IMR-90 (cell line): Measurements from ENCODE around the gene LYPD5. TPM values are rescaled to one million over a fixed set of nuclear protein-coding genes. Genes with fewer than 3 reads are reported as not detected.
"Not testable (repeated sequence)": the region's sequence is repeated elsewhere in the genome, so short reads cannot be mapped to it uniquely, and the experiment has no call there.

ENCODE experiments used
- ATAC-seq: fragments of 200-7000 bp; cut with Tn5 transposase; 2 replicates; pipeline ENCODE4 v1.9.1; 2020; ENCODE audit warnings: low read depth, mild to moderate bottlenecking, moderate library complexity
- BruUV-seq: library from RNA; stranded (reverse); fragments of 400-500 nt; replicated peaks from 2 replicates; lab custom pipeline; 2021; lab: Mats Ljungman, UMichigan
- CTCF ChIA-PET: fragments of 300-600 bp; formaldehyde crosslinking; extraction: SDS; loops from one replicate; lab custom pipeline; 2021; ENCODE audit warnings: antibody characterized with exemption; lab: Yijun Ruan, JAX
- POLR2A ChIA-PET: fragments of 300-600 bp; sonication (Branson Sonifier 250); formaldehyde crosslinking; loops from one replicate; lab custom pipeline; 2022; ENCODE audit warnings: antibody characterized with exemption; ENCODE audit not compliant: unreplicated experiment; lab: Charles Lee
- DNase-seq: peaks from one replicate; pipeline ENCODE4 v3.0.0; 2013
- H2AFZ ChIP-seq: replicated peaks from 2 replicates; pipeline ENCODE3; 2013; ENCODE audit warnings: low read length, mild to moderate bottlenecking; ENCODE audit not compliant: poor library complexity
- H2AK5ac ChIP-seq: 2 replicates; pipeline ENCODE4 v1.6.1; 2013; ENCODE audit warnings: low read depth, low read length, inconsistent platforms
- H2AK9ac ChIP-seq: replicated peaks from 2 replicates; pipeline ENCODE3; 2013; ENCODE audit warnings: mild to moderate bottlenecking, low read depth, low read length, moderate library complexity; ENCODE audit not compliant: poor library complexity
- H2BK120ac ChIP-seq: 2 replicates; pipeline ENCODE4 v1.6.1; 2013; ENCODE audit warnings: low read depth, low read length, inconsistent platforms
- H2BK15ac ChIP-seq: 3 replicates; pipeline ENCODE4 v1.6.1; 2013; ENCODE audit warnings: low read depth, low read length, inconsistent platforms
- H2BK20ac ChIP-seq: 2 replicates; pipeline ENCODE4 v1.6.1; 2013; ENCODE audit warnings: low read depth, mild to moderate bottlenecking, inconsistent platforms, low read length, moderate library complexity
- H2BK5ac ChIP-seq: 2 replicates; pipeline ENCODE4 v1.6.1; 2013; ENCODE audit warnings: mild to moderate bottlenecking, low read depth, low read length, inconsistent platforms; ENCODE audit not compliant: poor library complexity, severe bottlenecking
- H3K14ac ChIP-seq: replicated peaks from 2 replicates; pipeline ENCODE4 v1.6.1; 2013; ENCODE audit warnings: low read depth, low read length, inconsistent platforms
- H3K18ac ChIP-seq: 2 replicates; pipeline ENCODE4 v1.6.1; 2013; ENCODE audit warnings: low read depth, low read length, control low read depth
- H3K23ac ChIP-seq: 2 replicates; pipeline ENCODE4 v1.6.1; 2013; ENCODE audit warnings: low read depth, low read length, inconsistent platforms
- H3K27ac ChIP-seq: 2 replicates; pipeline ENCODE4 v1.5.1; 2013; ENCODE audit warnings: mild to moderate bottlenecking, control low read depth, low read length; ENCODE audit not compliant: insufficient read depth
- H3K27me3 ChIP-seq: 2 replicates; pipeline ENCODE4 v1.6.1; 2013; ENCODE audit warnings: low read length; ENCODE audit not compliant: control insufficient read depth, insufficient read depth
- H3K36me3 ChIP-seq: 2 replicates; pipeline ENCODE4 v1.6.1; 2013; ENCODE audit warnings: low read length, mixed read lengths; ENCODE audit not compliant: control insufficient read depth, insufficient read depth
- H3K4ac ChIP-seq: 2 replicates; pipeline ENCODE4 v1.6.1; 2013; ENCODE audit warnings: low read depth, low read length, inconsistent platforms
- H3K4me1 ChIP-seq: 2 replicates; pipeline ENCODE4 v1.6.1; 2013; ENCODE audit warnings: low read length, mixed read lengths; ENCODE audit not compliant: control insufficient read depth, insufficient read depth
- H3K4me2 ChIP-seq: 2 replicates; pipeline ENCODE4 v1.6.1; 2013; ENCODE audit warnings: low read depth, mild to moderate bottlenecking, control low read depth, low read length, moderate library complexity
- H3K4me3 ChIP-seq: 2 replicates; pipeline ENCODE4 v1.5.1; 2013; ENCODE audit warnings: low read depth, mild to moderate bottlenecking, control low read depth, low read length, moderate library complexity; ENCODE audit not compliant: insufficient read depth
- H3K56ac ChIP-seq: 2 replicates; pipeline ENCODE4 v1.6.1; 2013; ENCODE audit warnings: low read length, inconsistent platforms; ENCODE audit not compliant: insufficient read depth; ENCODE audit errors: extremely low read depth
- H3K79me1 ChIP-seq, 2 experiments: 2 replicates each; pipeline ENCODE4 v1.6.1; 2013; ENCODE audit warnings: low read length in 2 of 2, inconsistent platforms in 1 of 2, low read depth in 1 of 2
- H3K9ac ChIP-seq: 2 replicates; pipeline ENCODE4 v1.6.1; 2013; ENCODE audit warnings: low read depth, low read length, control low read depth
- H3K9me1 ChIP-seq: 2 replicates; pipeline ENCODE4 v1.6.1; 2013; ENCODE audit warnings: low read length, inconsistent platforms; ENCODE audit not compliant: insufficient read depth
- H3K9me3 ChIP-seq: 2 replicates; pipeline ENCODE4 v1.6.1; 2013; ENCODE audit warnings: low read length; ENCODE audit not compliant: control insufficient read depth, insufficient read depth
- H4K20me1 ChIP-seq: 2 replicates; pipeline ENCODE4 v1.6.1; 2013; ENCODE audit warnings: low read length, inconsistent platforms; ENCODE audit not compliant: insufficient read depth
- H4K5ac ChIP-seq: 2 replicates; pipeline ENCODE4 v1.6.1; 2013; ENCODE audit warnings: mild to moderate bottlenecking, low read depth, low read length, control low read depth
- H4K8ac ChIP-seq, 2 experiments: 2 replicates each; pipeline ENCODE4 v1.6.1; 2013; ENCODE audit warnings: low read depth in 2 of 2, low read length in 2 of 2, control low read depth in 1 of 2, inconsistent platforms in 1 of 2
- H4K91ac ChIP-seq: 2 replicates; pipeline ENCODE4 v1.6.1; 2013; ENCODE audit warnings: low read depth, low read length, inconsistent platforms; ENCODE audit not compliant: insufficient read depth
- CEBPB ChIP-seq: IDR thresholded peaks from 2 replicates; pipeline ENCODE4 v1.6.1; 2012; ENCODE audit warnings: low read depth, low read length, improper control_type of control experiment
- WGBS, 2 experiments: methylation state at CpG; one replicate each; pipeline versions ENCODE4 v1.1.5 to v1.1.7; 2013; ENCODE audit warnings: missing lambda C conversion rate in 2 of 2; ENCODE audit not compliant: insufficient read length in 1 of 2; ENCODE audit errors: extremely low coverage in 2 of 2; 5-methylcytosine and 5-hydroxymethylcytosine counted together
- dilution Hi-C: fragments of 300-500 bp; cut with HindIII; formaldehyde crosslinking; loops from one replicate; pipeline ENCODE4 v1.14.3; 2018; ENCODE audit warnings: low sequenced_read_pairs; ENCODE audit not compliant: unreplicated experiment
- in situ Hi-C: fragments of 300-500 bp; cut with MboI; formaldehyde crosslinking; loops from 3 replicates; pipeline ENCODE4 v1.14.3; 2019; ENCODE audit warnings: low sequenced_read_pairs, inconsistent platforms, mixed read lengths
- intact Hi-C: fragments of 100-400 bp; cut with micrococcal nuclease; formaldehyde crosslinking; loops from 2 replicates; pipeline ENCODE4 v1.10.0; 2022
- polyA plus RNA-seq, 3 experiments: library from polyadenylated mRNA; depleted of rRNA; stranded (reverse); fragments of >200 nt; gene quantifications; 2 replicates each; pipeline ENCODE4 v1.2.3, GENCODE V29; 2012; ENCODE audit warnings: low replicate concordance in 1 of 3
- total RNA-seq: library from RNA; depleted of rRNA; stranded (reverse); fragments of >200 nt; gene quantifications from 2 replicates; pipeline ENCODE4 v1.2.3, GENCODE V29; 2012

The LYPD5 gene
- total and polyA plus RNA-seq, 2 of the 4 experiments (the other 2 are of a cell fraction) = 0.31 to 0.36 TPM

DNA sequence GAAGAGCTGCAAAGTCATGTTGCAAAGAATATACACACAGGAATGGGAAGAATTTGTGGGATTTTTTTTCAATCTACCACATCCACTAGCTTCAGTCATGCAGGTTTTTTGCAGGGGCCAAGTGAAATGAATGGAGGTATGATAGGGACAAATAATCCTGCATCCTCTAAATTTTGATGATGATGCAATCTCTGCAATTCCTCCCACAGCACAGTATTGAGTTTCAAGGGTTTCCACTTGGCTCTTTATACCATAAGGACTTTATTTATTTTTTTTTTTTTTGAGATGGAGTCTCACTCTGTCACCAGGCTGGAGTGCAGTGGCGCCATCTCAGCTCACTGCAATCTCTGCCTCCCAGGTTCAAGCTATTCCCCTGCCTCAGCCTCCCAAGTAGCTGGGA lies 15.2 kb upstream of the LYPD5 start:
- H2BK120ac ChIP-seq, H3K9me1 ChIP-seq, H4K91ac ChIP-seq, H2AFZ ChIP-seq, H2BK5ac ChIP-seq, in situ Hi-C loops, dilution Hi-C loops, H4K20me1 ChIP-seq, H3K14ac ChIP-seq, CTCF ChIA-PET, H2AK5ac ChIP-seq, H3K79me1 ChIP-seq, H2AK9ac ChIP-seq, H3K27ac ChIP-seq, ATAC-seq, H3K4me2 ChIP-seq, H3K9me3 ChIP-seq, H3K36me3 ChIP-seq, H3K4me3 ChIP-seq, POLR2A ChIA-PET, H4K5ac ChIP-seq, H3K23ac ChIP-seq, H2BK15ac ChIP-seq, H3K56ac ChIP-seq, H3K9ac ChIP-seq, BruUV-seq, H4K8ac ChIP-seq, H3K4ac ChIP-seq, H3K18ac ChIP-seq, H3K4me1 ChIP-seq, H2BK20ac ChIP-seq, H3K27me3 ChIP-seq: not testable (repeated sequence)
- peak; percentile 76 for TF ChIP-seq CEBPB
- no CpG with 5 or more reads among the region's 1 CpG for WGBS, 2 experiments
- intact Hi-C loops = loop anchor here (5.0 kb wide), 1 partner anchor 530 kb away; no protein-coding TSS in a partner anchor
- peak; percentile 2 for DNase-seq
